NCI-H526 (cell line): ENCODE measurements around the gene ZNF628.
"Not testable (repeated sequence)": the region's sequence is repeated elsewhere in the genome, so short reads cannot be mapped to it uniquely, and the experiment has no call there.

Experiments used
- DNase-seq, 2 experiments: peaks; one replicate each; lab custom pipeline; 2025; lab: John Stamatoyannopoulos, UW

ZNF628 gene

DNA sequence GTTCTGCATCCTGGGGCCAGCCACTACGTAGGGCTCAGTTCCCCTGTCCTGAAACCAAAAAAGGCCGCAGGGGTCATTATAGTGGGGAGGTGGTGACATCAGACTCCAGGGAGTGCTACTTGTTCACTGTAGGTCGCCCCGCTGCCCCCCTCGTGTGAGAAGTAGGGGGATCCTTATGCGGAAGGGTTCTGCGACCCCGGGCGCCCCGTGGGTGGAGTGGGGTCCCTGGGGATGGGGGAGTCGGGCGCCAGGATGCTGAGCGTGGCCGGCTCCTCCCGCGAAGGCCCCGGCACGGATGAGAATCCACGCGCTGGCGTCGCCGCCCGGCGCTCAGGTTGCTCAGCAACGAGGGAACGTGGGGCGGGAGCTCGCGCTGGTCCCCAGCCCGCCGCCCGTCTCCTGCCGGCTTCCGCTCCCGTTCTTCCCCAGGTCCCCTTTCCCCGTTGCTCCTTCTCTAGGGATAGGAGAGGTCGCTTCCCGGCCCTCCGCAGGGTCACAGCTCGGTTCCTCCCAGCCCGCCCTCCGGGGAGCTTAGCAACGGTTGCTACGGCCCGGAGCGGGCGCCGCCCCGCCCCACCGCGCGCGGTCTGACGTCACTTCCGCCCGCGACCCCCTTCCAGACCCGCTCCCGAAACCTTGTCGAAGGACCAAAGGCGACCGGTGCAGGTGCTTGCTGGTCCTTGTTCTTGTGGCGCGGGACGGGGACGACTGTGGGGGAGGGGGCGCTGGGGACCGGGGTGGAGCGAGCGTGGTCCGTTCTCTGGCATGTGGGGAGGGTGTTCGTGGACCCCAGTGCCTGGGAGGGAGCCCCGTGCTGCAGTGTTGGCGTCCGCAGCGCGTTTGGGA is 8.4 kb downstream of the ZNF628 start, which contains the start of gene NAT14:
NAT14 (plus strand) TSS at position 596 of the 846 bp plus-strand sequence. CDS start 521 bp downstream, outside the sequence.
- peak in 1 of 2 experiments; percentile 84 for DNase-seq

DNA sequence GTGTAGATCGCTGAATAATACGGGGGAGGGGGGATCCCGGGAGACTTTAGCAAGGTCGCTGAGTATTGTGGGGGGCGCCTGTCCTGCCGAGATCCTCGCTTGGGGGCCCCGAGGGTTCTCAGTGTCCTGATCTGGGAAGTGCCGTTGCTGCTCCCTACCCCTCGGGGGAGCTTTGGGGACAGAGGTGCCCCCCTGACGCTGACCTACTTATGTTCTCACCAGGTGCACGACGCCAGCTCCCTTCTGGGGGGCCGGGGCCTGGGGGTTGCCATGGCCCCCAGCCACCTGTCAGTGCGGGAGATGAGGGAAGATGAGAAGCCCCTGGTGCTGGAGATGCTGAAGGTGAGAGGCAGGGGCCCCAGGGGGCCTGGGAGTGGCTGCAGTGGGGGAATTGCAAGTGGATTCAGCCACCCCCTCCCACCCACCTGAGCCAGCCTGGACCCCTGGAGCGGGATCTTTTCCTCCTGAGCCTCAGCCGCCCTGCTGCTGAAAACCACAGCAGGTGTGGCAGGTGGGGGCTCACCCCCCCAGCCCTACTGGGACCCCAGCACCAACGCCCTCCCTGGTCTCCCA is 9.1 kb downstream of the ZNF628 start:
- no peak for DNase-seq

- DNase-seq = no peak
Observed at GRCh38 chr19:55486043-55486970, 9.9 kb downstream of the ZNF628 start.

GRCh38 chr19:55486971-55487923 is 10.8 kb downstream of the ZNF628 start:
- no peak for DNase-seq

- no peak for DNase-seq
Observed at GRCh38 chr19:55487924-55488687, 11.7 kb downstream of the ZNF628 start, which contains the start of gene SSC5D. Gene SSC5D, plus strand, starts transcription at chr19:55488436. Its CDS starts 154 bp downstream, at chr19:55488590.

DNA sequence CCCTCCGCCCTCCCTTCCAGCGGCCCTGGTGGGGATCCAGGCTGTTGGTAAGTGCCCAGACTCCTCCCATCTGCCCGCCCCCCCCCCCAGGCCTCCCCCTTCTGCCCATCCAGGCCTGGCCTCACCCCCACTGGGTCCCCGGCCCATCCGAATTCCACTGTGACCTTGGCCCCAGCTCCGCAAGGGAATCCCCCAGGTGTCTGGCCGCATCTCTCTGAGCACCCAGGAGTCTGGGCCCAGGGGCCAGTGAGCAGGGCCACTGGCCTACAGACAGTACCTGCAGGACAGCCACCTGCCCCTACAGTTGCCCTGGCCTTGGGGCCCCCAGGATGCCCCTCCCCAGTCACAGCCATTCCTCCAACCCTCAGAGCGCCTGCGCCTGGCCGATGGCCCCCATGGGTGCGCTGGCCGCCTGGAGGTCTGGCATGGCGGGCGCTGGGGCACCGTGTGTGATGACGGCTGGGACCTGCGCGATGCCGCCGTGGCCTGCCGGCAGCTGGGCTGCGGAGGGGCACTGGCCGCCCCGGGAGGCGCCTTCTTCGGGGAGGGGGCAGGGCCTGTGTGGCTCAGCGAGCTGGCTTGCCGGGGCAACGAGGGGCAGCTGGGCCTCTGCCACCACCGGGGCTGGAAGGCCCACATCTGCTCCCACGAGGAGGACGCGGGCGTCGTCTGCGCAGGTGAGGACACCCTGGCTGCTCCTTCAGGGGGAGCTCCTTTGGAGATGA is 12.7 kb downstream of the ZNF628 start:
- no peak for DNase-seq

GRCh38 chr19:55489711-55490477 is 13.5 kb downstream of the ZNF628 start:
- DNase-seq = no peak

DNA sequence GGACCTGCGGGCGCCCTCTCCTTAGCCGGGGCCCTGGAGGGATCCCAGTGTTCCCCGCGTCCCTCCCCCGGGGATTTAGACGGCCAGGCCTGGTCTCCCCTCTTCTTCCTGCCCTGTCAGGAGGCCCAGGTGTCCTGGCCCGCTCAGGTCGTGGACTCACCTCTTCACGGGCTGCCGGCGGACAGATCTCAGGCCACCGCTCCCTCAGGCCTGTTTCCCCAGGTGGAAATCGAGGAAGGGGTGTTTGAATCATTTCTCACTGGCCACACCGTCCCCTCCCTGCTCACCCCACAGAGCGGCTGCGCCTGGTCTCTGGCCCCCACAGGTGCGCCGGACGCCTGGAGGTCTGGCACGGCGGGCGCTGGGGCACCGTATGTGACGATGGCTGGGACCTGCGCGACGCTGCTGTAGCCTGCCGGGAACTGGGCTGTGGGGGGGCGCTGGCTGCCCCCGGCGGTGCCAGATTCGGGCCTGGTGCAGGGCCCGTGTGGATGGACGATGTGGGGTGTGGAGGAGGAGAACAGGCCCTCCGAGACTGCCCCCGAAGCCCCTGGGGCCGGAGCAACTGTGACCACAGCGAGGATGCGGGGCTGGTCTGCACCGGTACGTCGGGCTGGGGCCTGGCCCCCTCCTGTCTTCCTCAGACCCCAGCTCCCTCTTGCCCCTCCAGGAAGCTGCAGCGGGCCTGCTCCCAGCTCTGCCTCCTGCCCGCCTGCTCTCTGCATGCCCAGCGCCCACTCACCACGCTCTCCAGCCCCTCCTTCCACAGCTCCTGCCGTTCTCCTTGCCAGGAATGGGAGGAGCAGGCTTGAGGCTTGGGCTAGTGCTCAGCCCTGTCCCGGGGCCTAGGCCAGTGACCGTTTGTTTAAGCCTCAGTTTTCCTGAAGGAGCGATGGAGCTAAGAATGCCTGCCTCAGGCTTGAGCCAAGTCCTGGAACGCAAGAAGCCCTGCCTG is 14.3 kb downstream of the ZNF628 start:
- no peak for DNase-seq

GRCh38 chr19:55491546-55492360 is 15.3 kb downstream of the ZNF628 start:
- no peak for DNase-seq

- peak in 1 of 2 experiments; percentile 26 for DNase-seq
Observed at GRCh38 chr19:55492362-55492944, 16.0 kb downstream of the ZNF628 start.

DNA sequence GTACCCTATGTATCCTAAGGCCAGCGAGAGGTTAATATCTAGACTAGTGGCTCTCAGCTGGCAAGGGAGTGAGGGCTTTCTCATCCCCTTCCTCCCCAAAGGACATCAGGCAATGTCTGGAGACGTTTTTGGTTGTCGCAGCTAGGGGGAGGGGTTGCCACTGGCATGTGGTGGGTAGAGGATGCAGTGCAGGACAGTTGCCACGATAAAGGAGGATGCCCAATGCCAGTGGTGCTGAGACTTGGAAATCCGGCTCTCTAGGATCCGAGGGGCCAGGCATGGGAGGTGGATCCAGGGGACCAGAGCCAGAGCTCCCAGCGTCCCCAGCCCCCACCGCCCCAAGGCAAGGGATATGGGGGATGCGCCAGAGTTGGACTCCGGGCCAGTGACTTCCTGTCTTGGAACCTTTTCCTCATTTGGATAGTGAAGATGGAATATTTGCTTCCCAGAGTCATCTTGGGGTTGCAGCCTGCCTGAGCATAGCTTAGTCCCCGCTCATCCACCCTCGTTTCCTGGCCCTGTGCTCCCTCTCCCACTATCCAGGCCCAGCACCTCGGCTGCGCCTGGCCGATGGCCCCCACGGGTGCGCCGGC is 16.7 kb downstream of the ZNF628 start:
- no peak for DNase-seq

DNA sequence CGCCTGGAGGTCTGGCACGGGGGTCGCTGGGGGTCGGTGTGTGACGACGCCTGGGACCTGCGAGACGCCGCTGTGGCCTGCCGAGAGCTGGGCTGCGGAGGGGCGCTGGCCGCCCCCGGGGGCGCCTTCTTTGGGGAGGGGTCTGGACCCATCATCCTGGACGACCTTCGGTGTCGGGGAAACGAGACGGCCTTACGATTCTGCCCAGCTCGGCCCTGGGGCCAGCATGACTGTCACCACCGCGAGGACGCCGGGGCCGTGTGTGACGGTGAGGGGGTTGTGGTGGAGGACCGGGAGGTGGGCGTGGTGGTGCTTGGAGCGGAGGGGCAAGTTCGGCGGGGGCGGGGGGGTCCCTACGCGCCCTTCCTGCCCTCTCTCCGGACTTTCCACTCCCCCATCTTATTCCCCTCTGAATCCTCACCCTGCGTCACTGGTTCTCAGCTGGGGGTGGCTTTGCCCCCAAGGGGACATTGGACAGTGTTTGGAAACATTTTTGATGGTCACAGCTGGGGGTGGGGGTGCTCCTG is 17.3 kb downstream of the ZNF628 start:
- no peak for DNase-seq

GRCh38 chr19:55494172-55494761 is 17.9 kb downstream of the ZNF628 start:
- no peak for DNase-seq

DNA sequence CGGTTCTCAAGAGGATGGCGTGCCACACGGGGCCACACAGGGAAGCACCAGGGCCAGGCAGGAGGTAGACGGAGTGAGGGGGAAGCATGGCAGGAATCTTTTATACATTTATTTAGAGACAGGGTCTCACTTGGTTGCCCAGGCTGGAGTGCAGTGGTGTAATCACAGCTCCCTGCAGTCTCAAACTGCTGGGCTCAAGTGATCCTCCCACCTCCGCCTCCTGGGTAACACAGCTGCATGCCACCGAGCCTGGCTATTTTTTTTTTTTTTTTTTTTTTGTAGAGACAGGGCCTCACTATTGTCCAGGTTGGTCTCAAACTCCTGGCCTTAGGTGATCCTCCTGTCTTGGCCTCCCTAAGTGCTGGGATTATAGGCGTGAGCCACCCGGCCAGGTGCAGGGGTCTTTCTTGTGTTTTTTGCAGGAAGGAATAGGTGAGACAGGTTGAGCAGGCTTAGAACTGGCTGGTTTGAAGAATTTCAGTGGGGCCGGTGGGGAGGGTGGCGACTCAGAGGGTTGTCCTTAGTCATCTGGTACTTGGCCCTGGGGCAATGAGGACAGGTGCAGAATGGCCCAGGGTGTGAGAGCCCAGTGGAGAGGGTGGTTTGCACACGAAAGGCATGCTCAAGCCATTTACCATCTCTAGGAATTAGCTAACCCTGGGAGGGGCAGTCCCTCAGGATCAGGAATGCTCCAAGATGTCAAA is 19.4 kb downstream of the ZNF628 start:
- DNase-seq = no peak

GRCh38 chr19:55496820-55497219 is 20.4 kb downstream of the ZNF628 start:
- DNase-seq = not testable (repeated sequence)
